Activated CD8-positive, alpha-beta T cell treated with anti-CD3 and anti-CD28 coated beads for 36 hours (primary cell): ENCODE results near the gene NUDC. TPM values are rescaled to one million over a fixed set of nuclear protein-coding genes. Genes with fewer than 3 reads are reported as not detected.

Source experiments
- ATAC-seq: fragments of 200-7000 bp; cut with Tn5 transposase; one replicate; pipeline ENCODE4 v1.10.0; 2021; ENCODE audit warnings: mild to moderate bottlenecking, moderate library complexity
- CTCF ChIA-PET: fragments of 350-600 bp; sonication (Branson Sonifier 250); formaldehyde crosslinking; loops from one replicate; lab custom pipeline; 2021; ENCODE audit warnings: antibody characterized with exemption; lab: Charles Lee
- POLR2A ChIA-PET: fragments of 350-600 bp; sonication (Branson Sonifier 250); formaldehyde crosslinking; loops from one replicate; lab custom pipeline; 2021; ENCODE audit warnings: antibody characterized with exemption; lab: Charles Lee
- DNase-seq: peaks from one replicate; pipeline ENCODE4 v3.0.0-alpha.2; 2020
- H3K27ac Mint-ChIP-seq: one replicate; pipeline ENCODE4 v1.8.0; 2021; ENCODE audit warnings: mild to moderate bottlenecking, mixed read lengths
- H3K27me3 Mint-ChIP-seq: one replicate; pipeline ENCODE4 v1.8.0; 2021; ENCODE audit warnings: mixed read lengths
- H3K36me3 Mint-ChIP-seq: one replicate; pipeline ENCODE4 v1.8.0; 2021; ENCODE audit warnings: low read depth, mixed read lengths
- H3K4me1 Mint-ChIP-seq: one replicate; pipeline ENCODE4 v1.8.0; 2021; ENCODE audit warnings: low read depth, mixed read lengths
- H3K4me3 Mint-ChIP-seq: one replicate; pipeline ENCODE4 v1.8.0; 2021; ENCODE audit warnings: mild to moderate bottlenecking, moderate library complexity, mixed read lengths
- H3K9me3 Mint-ChIP-seq: one replicate; pipeline ENCODE4 v1.8.0; 2021; ENCODE audit warnings: mixed read lengths
- CTCF ChIP-seq: fragments of 200-600 bp; IDR thresholded peaks from one replicate; pipeline ENCODE4 v1.8.0; 2022; ENCODE audit warnings: antibody characterized with exemption, mild to moderate bottlenecking
- intact Hi-C: fragments of 100-400 bp; cut with micrococcal nuclease; formaldehyde crosslinking; loops from one replicate; pipeline ENCODE4 v1.10.0; 2022
- total RNA-seq, 2 experiments: library from RNA; stranded (reverse); gene quantifications; one replicate each; pipeline ENCODE4 v1.2.3, GENCODE V29; 2021

Gene NUDC
- total RNA-seq, 2 experiments from 2014 or later, result 97.0 to 103 TPM

GRCh38 chr1:26949266-26949925, 27.9 kb downstream of the NUDC start:
- Mint-ChIP-seq H3K4me1 (no peaks in the 10 kb centered on the region), H3K9me3 (no peaks in the 10 kb centered on the region), H3K4me3 (no peak overlapping the region), H3K27ac (no peak overlapping the region), H3K27me3 (no peaks in the 10 kb centered on the region), H3K36me3 (peaks cover 19% of the 10 kb centered on the region)
- no peak for DNase-seq
- no peak for TF ChIP-seq CTCF
- intact Hi-C loops, result no loop called here
- ChIA-PET CTCF (no interaction called here), POLR2A (no interaction called here)
- no peak for ATAC-seq

GRCh38 chr1:26949926-26950319, 28.4 kb downstream of the NUDC start:
- no peaks in the 10 kb centered on the region for H3K27me3 Mint-ChIP-seq
- no peak overlapping the region for H3K4me3 Mint-ChIP-seq
- DNase-seq (no peak), ATAC-seq (no peak)
- CTCF ChIA-PET, result interaction anchor here (0.8 kb wide), 1 partner anchor 94 kb away, joined by 3 read pairs; no protein-coding TSS in a partner anchor
- H3K4me1 Mint-ChIP-seq, result no peaks in the 10 kb centered on the region
- peaks cover 19% of the 10 kb centered on the region for H3K36me3 Mint-ChIP-seq
- intact Hi-C loops, result no loop called here
- no peaks in the 10 kb centered on the region for H3K9me3 Mint-ChIP-seq
- H3K27ac Mint-ChIP-seq, result no peak overlapping the region
- TF ChIP-seq CTCF, result no peak
- POLR2A ChIA-PET, result interaction anchor here (1.1 to 1.2 kb wide), 2 partner anchors 11 to 39 kb away, joined by 3 read pairs; partner anchors contain the start of gene KDF1

- DNase-seq (no peak), ATAC-seq (no peak)
- CTCF ChIA-PET, result interaction anchor here (0.8 to 1.3 kb wide), 2 partner anchors 10 to 94 kb away, joined by 3 read pairs; partner anchors contain the start of gene KDF1
- Mint-ChIP-seq H3K36me3 (peaks cover 13% of the 10 kb centered on the region), H3K4me1 (no peaks in the 10 kb centered on the region), H3K27ac (no peak overlapping the region), H3K9me3 (no peaks in the 10 kb centered on the region), H3K4me3 (no peak overlapping the region), H3K27me3 (no peaks in the 10 kb centered on the region)
- POLR2A ChIA-PET, result interaction anchor here (1.1 to 1.2 kb wide), 2 partner anchors 10 to 40 kb away, joined by 3 read pairs; partner anchors contain the start of gene KDF1
- TF ChIP-seq CTCF, result no peak
- intact Hi-C loops, result no loop called here
These were observed 29.1 kb downstream of the NUDC start for GRCh38 chr1:26950602-26951001.

GRCh38 chr1:26951216-26951615, 29.7 kb downstream of the NUDC start:
- TF ChIP-seq CTCF, result no peak
- ATAC-seq, result no peak
- intact Hi-C loops, result no loop called here

GRCh38 chr1:26951821-26952497, 30.4 kb downstream of the NUDC start:
- Mint-ChIP-seq H3K9me3 (no peaks in the 10 kb centered on the region), H3K27ac (no peak overlapping the region), H3K4me1 (no peaks in the 10 kb centered on the region), H3K4me3 (no peak overlapping the region), H3K27me3 (no peaks in the 10 kb centered on the region), H3K36me3 (peaks cover 2% of the 10 kb centered on the region)
- no peak for ATAC-seq
- DNase-seq, result no peak
- CTCF ChIA-PET, result no interaction called here
- POLR2A ChIA-PET, result interaction anchor here (0.7 kb wide), 1 partner anchor 28 kb away, joined by 3 read pairs; no protein-coding TSS in a partner anchor
- intact Hi-C loops, result no loop called here
- no peak for TF ChIP-seq CTCF

More at GRCh38 chr1:26951216-26951615, 29.7 kb downstream of the NUDC start:
- DNase-seq, result no peak
- H3K27ac Mint-ChIP-seq, result no peak overlapping the region
- POLR2A ChIA-PET, result interaction anchor here (1.2 kb wide), 1 partner anchor 9 kb away, joined by 3 read pairs; the partner anchor contains the start of gene KDF1
- no peak overlapping the region for H3K4me3 Mint-ChIP-seq
- H3K9me3 Mint-ChIP-seq, result no peaks in the 10 kb centered on the region
- CTCF ChIA-PET, result interaction anchor here (1.3 kb wide), 1 partner anchor 9 kb away, joined by 3 read pairs; the partner anchor contains the start of gene KDF1
- peaks cover 8% of the 10 kb centered on the region for H3K36me3 Mint-ChIP-seq
- no peaks in the 10 kb centered on the region for H3K27me3 Mint-ChIP-seq
- H3K4me1 Mint-ChIP-seq, result no peaks in the 10 kb centered on the region
